Esophagus muscularis mucosa (tissue), 4 donors: ENCODE measurements around the gene JPH4. TPM values are rescaled to one million over a fixed set of nuclear protein-coding genes. Genes with fewer than 3 reads are reported as not detected.

Experiments
- DNase-seq: peaks from one replicate; pipeline ENCODE4 v3.0.0-alpha.2; 2017; ENCODE audit errors: extremely low spot score
- H3K27ac ChIP-seq, 4 donors: fragments of 200-600 bp; sonication (generic); replicated peaks in 1 of 4; 1 replicate in 3 of 4; 2 replicates in 1 of 4; pipeline ENCODE4 v1.5.1; 2016 to 2019; ENCODE audit warnings: mild to moderate bottlenecking in 1 of 4
- H3K27me3 ChIP-seq, 4 donors: fragments of 200-600 bp; sonication (generic); one replicate each; pipeline versions ENCODE4 v1.5.1 to v1.6.0; 2016 to 2019
- H3K36me3 ChIP-seq, 4 donors: fragments of 200-600 bp; sonication (generic); one replicate each; pipeline ENCODE4 v1.5.1; 2016 to 2019
- H3K4me1 ChIP-seq, 4 donors: fragments of 200-600 bp; sonication (generic); one replicate each; pipeline ENCODE4 v1.5.1; 2016 to 2019
- H3K4me3 ChIP-seq, 4 donors: fragments of 200-600 bp; sonication (generic); 1 replicate in 2 of 4; 2 replicates in 2 of 4; pipeline ENCODE4 v1.5.1; 2016 to 2019; ENCODE audit warnings: mild to moderate bottlenecking in 4 of 4, moderate library complexity in 1 of 4
- H3K9me3 ChIP-seq, 4 donors: fragments of 200-600 bp; sonication (generic); 1 replicate in 3 of 4; 2 replicates in 1 of 4; pipeline ENCODE4 v1.5.1; 2016 to 2019
- EP300 ChIP-seq: sonication (generic); formaldehyde crosslinking; IDR thresholded peaks from one replicate; pipeline ENCODE4 v1.6.1; 2017; ENCODE audit warnings: antibody characterized with exemption
- POLR2A ChIP-seq: fragments of 450-650 bp; IDR thresholded peaks from one replicate; pipeline ENCODE4 v1.6.1; 2017; ENCODE audit warnings: antibody characterized with exemption, moderate library complexity, mild to moderate bottlenecking, low read depth
- POLR2AphosphoS5 ChIP-seq, 2 donors: sonication (generic); formaldehyde crosslinking; IDR thresholded peaks; one replicate each; pipeline ENCODE4 v1.6.1; 2017; ENCODE audit warnings: antibody characterized with exemption in 2 of 2
- WGBS: methylation state at CpG from one replicate; pipeline ENCODE4 v1.1.5; 2018; 5-methylcytosine and 5-hydroxymethylcytosine counted together
- intact Hi-C: fragments of 100-400 bp; cut with DNase I; formaldehyde crosslinking; loops from one replicate; pipeline ENCODE4 v1.15.1; 2023
- total RNA-seq, 4 donors: library from RNA; depleted of rRNA; stranded (reverse); fragments of >200 nt; gene quantifications; one replicate each; pipeline versions ENCODE4 v1.1.0 to v1.2.1, GENCODE V29; 2016
- TF ChIP-seq, protein P1 (sequence below), 3 experiments: fragments of 200-600 bp in 2 of 3; fragments of 450-650 bp in 1 of 3; sonication (generic) in 2 of 3; IDR thresholded peaks; one replicate each; pipeline ENCODE4 v1.5.1; 2017 to 2019; ENCODE audit warnings: antibody characterized with exemption in 3 of 3, mild to moderate bottlenecking in 2 of 3, moderate library complexity in 1 of 3

Gene JPH4
- total RNA-seq, 4 donors from 2014 or later = 0.83 to 2.8 (median 2.0) TPM

DNA sequence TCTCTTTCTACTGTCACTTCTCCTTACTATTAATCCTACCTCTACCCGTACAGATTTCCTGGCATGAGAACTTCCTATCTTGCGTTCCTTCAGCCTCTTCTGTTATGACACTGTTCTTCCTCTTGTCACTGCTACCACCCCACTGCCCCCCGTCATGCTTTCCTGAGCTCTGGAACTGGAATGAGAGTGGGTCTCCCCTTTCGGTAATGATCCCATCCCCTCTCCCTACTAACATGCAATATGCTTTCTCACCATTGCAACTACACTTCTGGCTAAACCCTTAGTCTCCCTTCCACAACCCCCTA lies 6.1 kb downstream of the JPH4 start:
- WGBS = 65% methylated on average over 4 of the region's 4 CpGs
- Histone ChIP-seq H3K27me3 (peaks cover 7 to 63% (median 24%) of the 10 kb centered on the region in 4 donors), H3K4me1 (peaks cover 11 to 34% (median 27%) of the 10 kb centered on the region in 4 donors), H3K36me3 (no peaks in the 10 kb centered on the region), H3K9me3 (no peaks in the 10 kb centered on the region), H3K27ac (no peak overlapping the region), H3K4me3 (no peak overlapping the region)
- no peak for TF ChIP-seq POLR2A
- TF ChIP-seq, protein P1, sequence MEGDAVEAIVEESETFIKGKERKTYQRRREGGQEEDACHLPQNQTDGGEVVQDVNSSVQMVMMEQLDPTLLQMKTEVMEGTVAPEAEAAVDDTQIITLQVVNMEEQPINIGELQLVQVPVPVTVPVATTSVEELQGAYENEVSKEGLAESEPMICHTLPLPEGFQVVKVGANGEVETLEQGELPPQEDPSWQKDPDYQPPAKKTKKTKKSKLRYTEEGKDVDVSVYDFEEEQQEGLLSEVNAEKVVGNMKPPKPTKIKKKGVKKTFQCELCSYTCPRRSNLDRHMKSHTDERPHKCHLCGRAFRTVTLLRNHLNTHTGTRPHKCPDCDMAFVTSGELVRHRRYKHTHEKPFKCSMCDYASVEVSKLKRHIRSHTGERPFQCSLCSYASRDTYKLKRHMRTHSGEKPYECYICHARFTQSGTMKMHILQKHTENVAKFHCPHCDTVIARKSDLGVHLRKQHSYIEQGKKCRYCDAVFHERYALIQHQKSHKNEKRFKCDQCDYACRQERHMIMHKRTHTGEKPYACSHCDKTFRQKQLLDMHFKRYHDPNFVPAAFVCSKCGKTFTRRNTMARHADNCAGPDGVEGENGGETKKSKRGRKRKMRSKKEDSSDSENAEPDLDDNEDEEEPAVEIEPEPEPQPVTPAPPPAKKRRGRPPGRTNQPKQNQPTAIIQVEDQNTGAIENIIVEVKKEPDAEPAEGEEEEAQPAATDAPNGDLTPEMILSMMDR (IDR thresholded peaks at IDR 0.05) = no peak
- TF ChIP-seq POLR2AphosphoS5 (IDR thresholded peaks at IDR 0.05) = no peak
- TF ChIP-seq EP300 = no peak
- intact Hi-C loops = no loop called here
- DNase-seq = no peak

DNA sequence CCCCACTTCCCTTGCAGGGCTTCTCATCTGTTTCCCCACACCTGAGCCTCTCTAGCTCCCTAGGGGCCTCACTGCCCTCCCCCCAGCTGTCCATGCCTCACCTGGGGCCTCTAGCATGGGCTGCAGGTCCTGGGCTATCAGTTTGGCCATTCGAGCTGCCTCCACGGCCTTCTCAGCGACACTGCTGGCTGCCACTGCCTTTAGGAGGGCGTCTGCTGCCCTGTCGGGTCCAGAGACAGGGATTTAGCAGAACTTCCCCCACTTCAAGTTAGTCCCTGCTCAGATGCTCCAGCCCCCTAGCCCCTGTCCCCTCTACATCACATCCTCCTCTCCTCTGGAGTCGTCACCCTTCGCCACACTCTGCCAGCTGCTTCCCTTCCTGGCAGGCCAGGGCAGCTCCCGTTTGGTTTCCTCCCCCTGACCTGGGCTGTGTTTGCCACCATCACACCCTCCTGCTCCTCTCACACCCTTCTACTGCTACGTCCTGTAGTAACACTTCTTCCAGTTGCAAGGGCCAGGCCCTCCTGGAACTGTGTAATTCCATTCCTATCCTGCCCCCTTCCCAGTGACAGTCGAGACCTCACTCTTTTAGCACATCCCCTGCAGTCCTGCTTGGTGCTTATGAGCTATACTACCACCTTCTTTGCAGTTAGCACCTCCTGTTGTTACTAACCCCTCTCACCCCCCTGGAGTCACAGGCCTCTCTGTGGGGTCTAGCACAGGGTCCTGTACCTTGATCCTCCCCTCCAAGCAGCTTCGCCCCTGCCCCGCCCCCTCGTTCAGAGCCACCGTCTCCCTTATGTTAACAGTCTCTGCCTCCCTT lies 6.7 kb downstream of the JPH4 start:
- WGBS = 64% methylated on average over 13 of the region's 14 CpGs
- no peak for DNase-seq
- TF ChIP-seq EP300 (no peak), POLR2AphosphoS5 (IDR thresholded peaks at IDR 0.05) (no peak), POLR2A (no peak)
- TF ChIP-seq, protein P1 (IDR thresholded peaks at IDR 0.05) = no peak
- H3K27ac ChIP-seq = no peak overlapping the region
- H3K27me3 ChIP-seq = peaks cover 1 to 58% (median 19%) of the 10 kb centered on the region in 4 donors
- peaks cover 7 to 34% (median 24%) of the 10 kb centered on the region in 4 donors for H3K4me1 ChIP-seq
- H3K36me3 ChIP-seq = no peaks in the 10 kb centered on the region
- H3K9me3 ChIP-seq = no peaks in the 10 kb centered on the region
- intact Hi-C loops = no loop called here
- no peak overlapping the region for H3K4me3 ChIP-seq

DNA sequence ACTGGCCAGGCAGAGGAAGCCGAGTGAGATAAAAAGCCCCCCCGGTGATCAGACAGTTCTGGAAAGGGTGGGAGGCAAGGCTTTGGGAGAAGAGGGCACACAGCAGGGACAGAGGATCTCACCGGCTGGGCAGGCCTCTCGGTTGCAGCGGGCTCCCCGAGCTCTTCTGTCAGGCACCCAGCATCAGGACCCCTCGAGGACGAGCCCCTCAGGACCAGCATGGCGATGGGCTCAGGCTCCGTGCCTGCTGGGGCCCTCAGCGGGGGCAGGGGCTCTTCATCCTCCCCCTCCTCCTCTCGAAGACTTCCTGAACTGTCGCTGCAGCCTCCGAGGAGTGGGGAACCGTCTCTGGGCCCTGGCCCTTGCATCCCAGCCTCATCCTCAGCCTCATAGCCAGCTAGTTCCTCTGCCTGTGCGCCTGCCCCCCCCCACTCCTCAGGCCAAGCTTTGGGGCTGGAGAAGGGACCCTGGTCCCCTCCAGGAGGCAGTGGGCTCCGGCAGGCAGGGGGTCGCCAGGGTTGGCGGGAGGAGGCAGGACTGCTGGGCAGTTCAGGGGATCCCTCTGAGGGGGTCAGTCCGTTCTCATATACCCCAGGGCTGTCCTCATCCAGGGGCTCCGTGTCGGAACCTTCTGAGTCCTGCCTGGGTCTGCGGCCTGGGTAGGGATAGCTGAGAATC lies 7.6 kb downstream of the JPH4 start:
- Histone ChIP-seq H3K9me3 (no peaks in the 10 kb centered on the region), H3K4me3 (no peak overlapping the region), H3K4me1 (peaks cover 10 to 32% (median 20%) of the 10 kb centered on the region in 4 donors), H3K27ac (no peak overlapping the region), H3K36me3 (peaks cover 0 to 2% (median 0%) of the 10 kb centered on the region in 4 donors), H3K27me3 (peaks cover 0 to 48% (median 9%) of the 10 kb centered on the region in 4 donors)
- 89% methylated on average over 10 of the region's 23 CpGs for WGBS
- DNase-seq = no peak
- no peak for TF ChIP-seq EP300
- no peak for TF ChIP-seq POLR2AphosphoS5 (IDR thresholded peaks at IDR 0.05)
- TF ChIP-seq, protein P1 (IDR thresholded peaks at IDR 0.05) = no peak
- no peak for TF ChIP-seq POLR2A
- intact Hi-C loops = no loop called here

DNA sequence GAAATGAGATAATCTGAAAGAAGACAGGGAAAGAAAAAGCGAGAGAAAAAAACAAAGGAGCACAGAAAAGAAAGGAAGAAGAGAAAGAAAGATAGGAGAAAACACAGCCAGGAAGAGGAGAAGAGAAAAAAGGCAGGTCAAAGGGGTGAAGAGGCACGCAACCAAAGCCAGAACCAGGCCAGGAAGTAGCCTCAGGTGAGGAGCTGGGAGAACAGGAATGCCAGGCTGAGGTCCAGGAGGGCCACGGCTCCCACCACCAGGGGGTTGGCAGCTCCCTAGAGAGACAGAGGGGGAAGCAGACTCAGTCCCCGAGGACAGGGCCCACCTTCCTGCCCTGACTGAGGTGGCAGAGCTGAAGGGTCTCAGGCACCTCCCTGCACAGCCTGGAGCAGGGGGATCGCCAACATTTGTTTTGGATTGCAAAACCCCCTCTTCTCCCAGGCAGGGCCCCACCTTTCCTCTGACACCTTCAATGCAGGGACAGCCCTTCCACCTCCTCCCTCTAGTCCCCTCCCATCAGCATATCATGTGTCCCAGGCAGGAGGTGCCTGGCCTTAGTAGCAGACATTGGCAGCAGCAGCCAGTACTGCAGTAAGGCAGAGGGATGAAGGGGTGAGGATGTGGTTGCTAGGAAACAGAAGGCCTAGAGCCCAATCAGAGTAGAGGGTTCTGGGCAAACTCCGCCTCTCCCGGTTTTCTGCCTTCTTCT lies 9.0 kb downstream of the JPH4 start:
- Histone ChIP-seq H3K27me3 (peaks cover 0 to 36% (median 0%) of the 10 kb centered on the region in 4 donors), H3K36me3 (peaks cover 0 to 14% (median 8%) of the 10 kb centered on the region in 4 donors), H3K4me1 (peaks cover 10 to 29% (median 17%) of the 10 kb centered on the region in 4 donors), H3K9me3 (no peaks in the 10 kb centered on the region), H3K27ac (no peak overlapping the region), H3K4me3 (no peak overlapping the region)
- DNase-seq = no peak
- intact Hi-C loops = no loop called here
- TF ChIP-seq, protein P1 (IDR thresholded peaks at IDR 0.05) = no peak
- TF ChIP-seq POLR2AphosphoS5 (IDR thresholded peaks at IDR 0.05) = no peak
- TF ChIP-seq EP300 = no peak
- TF ChIP-seq POLR2A = no peak
- 68% methylated on average over 7 of the region's 7 CpGs for WGBS
